Eye (tissue), 1 donor: ENCODE results near the gene UROC1.

Experiments used
- DNase-seq: peaks from one replicate; pipeline ENCODE4 v3.0.0-alpha.2; 2015

UROC1 gene

DNA sequence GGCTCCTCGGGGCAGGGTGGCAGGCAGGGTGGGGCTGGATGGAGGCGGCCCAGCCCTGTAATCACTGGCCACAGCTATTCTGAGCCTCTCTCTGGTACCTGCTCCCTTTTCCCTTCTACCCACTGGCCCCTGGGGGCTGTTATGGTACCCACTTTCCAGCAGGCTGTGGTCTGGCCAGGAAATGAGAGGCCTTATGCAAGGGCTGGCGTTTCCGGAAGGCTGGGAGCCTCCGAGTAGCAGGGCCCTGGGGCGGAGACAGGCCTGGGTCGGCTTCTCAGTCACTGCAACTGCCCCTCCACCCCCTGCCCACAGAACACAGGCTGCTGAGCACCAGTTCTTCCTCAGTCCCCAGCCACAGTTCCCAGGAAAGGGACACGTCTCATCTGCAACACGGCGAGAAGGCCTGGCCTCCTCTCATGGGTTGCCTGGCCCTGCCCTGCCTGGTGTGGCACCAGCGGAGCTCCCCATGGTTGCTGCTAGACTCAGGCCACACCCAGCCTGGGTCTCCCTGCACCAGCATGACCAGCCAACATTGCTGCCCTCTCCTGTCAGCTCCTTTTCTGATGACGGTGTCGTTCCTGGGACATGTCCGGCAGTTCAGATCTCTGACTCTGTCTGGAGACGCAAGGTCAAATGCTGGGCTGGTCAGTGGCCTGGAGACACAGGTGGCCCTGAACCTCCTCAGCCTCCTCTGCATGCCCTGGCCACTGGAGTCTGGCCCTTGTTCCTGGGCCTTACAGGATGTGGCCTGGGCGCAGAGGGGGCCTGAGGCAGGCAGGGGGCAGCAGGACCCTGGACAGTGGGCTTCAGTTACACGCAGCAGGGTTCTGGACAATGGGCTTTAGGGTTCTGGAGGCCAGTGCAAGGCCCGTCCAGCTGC lies 12.8 kb upstream of the UROC1 start:
- no peak for DNase-seq

DNA sequence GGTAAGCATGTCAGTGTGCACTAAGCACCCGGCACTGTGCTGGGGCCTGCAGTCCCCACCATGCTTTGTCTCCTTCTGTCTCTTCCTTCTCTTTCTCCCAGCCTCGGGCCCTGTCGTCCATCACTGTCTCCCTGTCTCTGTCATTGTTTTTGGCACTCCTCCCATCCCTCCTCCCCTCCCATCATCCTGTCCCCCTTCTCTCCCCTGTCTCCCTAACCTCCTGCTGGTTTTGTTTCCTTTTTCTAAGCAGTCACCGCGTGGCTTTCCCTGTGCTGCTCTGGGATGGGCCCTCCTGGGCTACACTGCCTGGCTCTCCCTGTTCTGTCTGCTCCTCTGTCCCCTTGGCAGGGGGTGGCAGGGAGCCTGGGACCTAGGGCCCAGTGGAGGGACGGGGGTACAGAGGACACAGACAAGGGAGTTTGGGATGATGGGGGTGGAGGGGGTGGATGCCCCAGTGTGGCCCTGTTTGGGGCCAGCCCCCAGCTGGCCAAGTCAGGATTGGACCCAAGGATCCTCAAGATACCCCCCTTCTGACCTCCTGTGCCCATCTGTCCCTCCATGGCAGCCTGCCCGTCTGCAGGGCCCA lies 12.1 kb upstream of the UROC1 start:
- DNase-seq, result no peak

DNA sequence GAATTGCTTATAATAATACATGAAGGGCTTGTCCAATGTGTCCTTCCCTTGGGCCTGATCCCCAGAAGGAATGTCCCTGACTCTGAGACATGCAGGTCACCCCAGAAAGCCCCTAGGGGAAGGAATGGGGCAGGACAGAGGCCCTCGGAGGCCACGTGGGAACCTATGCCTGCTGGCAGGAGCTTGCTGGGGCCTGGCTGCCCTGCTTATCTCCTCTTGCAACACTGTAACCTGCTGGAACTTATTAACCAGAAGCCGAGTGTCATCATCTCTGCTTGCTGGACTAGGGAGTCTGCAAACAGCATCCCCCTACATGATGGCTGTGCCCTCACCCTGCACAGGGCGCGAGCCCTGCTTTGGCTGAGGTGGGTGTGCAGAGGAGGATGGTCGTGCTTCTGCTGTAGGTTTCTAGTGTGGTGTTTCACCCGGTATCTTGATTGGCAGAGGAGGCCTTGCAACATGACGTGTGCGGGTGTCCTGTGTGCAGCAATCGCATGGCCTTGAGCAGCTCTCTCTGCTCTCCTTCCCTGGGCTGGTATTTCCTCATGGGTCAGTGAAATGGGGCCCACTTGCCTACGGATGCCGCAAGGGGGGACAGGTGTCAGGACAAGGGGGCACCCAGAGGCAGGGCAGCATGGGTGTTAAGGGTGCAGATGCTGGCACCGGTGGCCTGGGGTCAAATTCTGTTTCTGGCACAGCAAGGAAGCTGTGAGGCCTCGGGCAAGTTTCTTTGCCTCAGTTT lies 11.4 kb upstream of the UROC1 start:
- no peak for DNase-seq

DNA sequence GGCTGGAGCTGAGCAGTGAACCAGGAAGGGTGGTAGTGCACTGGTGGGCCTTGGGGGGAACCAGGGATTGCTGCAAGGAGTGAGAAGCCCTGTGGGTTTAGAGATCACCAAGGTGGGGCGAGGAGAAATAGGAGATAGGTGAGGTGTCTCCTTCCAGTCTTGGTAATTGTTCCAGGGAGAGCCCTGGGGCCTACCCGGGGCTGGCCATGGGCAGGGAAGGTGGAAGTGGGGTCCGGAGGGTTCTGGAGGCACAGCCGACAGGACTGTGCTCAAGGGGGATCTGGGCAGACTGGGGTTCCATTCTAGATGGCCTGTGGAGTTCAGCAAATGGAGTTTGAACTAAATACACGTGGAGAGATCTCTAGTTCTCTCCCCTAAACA lies 10.8 kb upstream of the UROC1 start:
- DNase-seq, result no peak

DNA sequence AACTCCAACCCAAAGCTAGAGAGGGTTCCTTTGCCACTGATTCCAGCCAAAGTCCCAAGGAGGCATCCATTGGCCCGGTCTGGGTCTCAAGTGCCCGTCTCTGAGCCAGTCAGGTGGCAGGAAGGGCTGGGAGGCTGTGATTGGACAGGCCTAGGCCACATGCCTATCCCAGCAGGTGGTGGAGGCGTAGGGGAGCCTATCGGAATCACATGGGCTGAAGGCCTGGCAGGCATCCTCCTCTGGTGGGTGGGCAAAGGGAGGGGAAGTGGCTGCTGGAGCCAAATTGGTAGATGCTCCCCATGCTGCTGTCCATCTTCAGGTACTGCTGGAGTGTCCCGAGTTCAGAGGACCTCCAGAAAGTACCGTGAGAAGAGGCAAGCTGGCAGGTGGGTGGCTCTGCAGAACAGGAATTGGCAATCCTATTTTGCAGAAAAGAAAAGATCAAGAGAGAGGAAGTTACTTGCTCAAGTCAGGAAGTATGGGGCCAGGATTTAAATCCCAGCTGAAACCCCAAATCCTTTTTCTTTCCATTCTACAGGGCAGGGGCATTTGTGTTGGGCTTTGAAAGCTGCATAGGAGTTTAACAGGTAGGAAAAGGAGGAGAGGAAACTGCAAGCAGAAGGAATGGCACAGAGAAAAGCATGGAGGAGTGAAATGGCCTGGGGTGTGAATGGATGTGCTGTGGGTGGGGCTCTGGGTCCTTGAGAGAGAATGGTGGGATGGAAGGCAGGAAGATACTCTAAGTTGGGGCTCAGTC lies 10.1 kb upstream of the UROC1 start:
- no peak for DNase-seq

DNA sequence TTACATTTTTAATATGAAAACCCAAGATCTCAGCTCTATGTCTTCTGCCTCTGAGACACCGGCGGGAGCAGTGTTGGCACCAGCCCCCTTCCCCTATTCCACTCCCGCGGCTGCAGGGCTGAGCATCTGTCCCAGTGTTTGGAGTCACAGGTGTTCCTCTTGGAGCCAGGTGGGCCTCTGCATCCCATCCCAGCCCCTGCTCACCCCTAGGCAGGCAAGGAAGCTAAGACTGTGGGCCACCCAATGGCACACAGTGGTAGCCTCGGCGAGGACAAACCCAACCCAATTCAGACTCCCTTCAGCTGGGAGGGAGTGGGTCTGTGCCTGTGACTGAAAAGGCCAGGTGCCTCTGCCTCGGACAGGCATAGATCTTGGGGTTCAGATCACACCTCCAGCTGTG lies 9.4 kb upstream of the UROC1 start:
- no peak for DNase-seq

DNA sequence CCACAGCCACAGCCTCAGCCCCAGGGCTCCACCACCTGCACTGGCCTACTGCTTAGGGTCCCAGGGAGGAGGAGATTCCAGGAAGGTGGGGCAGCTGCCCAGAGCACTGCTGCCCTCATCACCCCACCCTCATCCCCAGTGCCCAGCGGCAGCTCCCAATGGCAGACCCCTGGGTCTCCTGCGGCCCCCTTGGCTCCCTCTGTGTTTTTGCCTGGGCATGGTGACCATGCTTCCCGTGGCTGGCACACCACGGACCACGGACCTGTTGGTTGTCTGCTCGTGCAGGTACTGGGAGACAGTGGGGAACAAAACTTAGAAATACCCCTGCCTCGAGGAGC lies 9.1 kb upstream of the UROC1 start:
- no peak for DNase-seq

DNA sequence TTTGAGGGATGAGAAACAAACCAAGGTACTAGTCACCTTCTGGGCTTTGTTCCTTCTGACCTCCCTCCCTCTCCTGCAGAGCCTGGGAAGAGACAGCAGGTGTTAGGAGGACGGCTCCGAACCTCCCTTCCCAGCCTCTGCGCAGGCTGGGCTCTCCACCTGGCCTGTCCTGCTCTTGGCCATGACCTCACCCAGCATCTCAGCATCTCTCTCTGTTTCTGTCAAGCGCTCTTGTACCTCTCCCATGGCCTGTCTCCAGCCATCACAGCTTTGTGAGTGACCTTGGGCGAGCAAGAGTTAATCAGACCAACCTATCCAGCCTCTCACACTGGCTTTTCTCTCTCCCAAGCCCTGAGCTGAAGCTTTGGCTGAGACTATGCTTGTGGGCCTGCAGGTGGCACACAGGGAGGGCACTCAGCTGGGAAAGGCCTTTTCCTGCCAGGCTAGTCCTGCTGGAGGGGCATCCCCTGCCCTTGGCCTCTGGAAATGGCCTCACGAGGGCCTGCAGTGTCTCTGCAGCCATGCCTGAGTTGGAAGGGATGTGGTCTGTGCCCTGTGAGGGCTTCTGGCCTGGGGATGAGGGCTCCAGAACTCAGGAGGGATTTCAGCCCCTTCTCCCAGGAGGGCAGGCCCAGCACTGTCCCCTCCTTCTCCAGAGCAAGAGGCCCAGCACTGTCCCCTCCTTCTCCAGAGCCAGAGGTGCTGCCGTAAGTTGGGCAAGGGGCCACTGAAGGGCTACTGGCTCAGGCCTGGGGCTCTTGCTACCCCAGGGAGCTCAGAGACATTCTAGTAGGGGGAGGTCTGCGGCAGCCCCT lies 8.5 kb upstream of the UROC1 start:
- DNase-seq, result no peak

DNA sequence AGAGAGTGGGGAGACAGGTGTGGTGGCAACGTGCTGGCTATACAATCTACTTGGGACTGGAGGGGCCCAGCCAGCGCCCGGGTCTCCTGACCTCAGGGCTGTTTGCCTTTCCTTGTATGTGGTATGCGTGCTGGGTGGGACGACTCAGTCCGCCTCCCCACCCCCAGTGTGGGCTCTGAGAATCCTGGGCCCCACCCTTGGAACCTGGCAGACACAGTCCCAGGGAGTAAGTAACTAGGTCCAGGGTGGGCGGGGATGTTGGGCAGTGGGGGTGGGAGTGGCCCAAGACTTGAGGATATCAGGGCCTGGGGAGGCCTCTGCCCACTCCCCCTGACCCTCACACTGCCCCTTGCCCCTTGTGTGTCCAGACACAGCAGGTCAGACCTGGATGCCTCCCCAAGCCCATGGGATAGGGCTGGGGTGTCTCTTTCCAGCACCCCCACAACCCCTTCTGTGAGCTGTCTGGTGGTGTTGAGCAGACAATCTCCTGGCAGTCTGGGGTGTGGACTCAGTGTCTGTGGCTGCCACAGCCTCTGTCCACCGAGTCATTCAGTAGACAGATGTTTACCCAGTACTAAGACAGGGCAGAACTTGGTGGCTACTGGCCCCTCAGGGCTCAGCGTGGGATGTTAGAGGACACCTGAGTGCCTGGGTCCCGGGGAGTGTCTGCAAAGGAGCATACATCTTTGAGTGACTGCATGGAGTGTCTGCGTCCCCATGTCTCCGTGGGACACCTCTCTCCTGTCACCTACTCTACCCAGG lies 7.7 kb upstream of the UROC1 start:
- DNase-seq, result no peak

DNA sequence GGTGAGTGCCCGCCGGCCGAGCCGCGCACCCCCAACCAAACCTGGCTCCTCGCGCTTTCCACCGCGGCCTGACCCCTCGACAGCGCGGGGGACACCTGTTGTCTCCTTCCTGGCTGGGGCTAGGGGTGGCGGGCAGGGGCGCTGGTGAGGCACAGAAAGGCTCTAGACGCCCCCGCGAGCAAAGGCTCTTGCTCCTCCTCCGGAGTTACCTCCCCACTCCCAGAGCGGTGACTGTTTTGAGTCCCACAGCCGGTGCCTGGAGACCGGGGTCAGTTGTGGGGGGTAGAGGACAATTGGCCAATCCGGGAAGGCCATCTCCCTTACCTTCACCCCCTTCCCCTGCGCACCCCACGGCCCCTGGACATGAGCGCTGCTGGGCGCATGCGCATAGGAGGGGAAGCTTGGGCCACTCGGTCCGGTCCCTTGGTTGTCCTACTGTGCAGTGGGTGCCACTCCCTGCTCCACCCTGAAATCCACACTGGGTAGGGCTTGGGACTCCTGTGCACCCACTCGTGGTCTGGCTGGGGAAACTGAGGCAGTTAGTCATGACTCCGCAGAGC lies 6.9 kb upstream of the UROC1 start:
- no peak for DNase-seq

DNA sequence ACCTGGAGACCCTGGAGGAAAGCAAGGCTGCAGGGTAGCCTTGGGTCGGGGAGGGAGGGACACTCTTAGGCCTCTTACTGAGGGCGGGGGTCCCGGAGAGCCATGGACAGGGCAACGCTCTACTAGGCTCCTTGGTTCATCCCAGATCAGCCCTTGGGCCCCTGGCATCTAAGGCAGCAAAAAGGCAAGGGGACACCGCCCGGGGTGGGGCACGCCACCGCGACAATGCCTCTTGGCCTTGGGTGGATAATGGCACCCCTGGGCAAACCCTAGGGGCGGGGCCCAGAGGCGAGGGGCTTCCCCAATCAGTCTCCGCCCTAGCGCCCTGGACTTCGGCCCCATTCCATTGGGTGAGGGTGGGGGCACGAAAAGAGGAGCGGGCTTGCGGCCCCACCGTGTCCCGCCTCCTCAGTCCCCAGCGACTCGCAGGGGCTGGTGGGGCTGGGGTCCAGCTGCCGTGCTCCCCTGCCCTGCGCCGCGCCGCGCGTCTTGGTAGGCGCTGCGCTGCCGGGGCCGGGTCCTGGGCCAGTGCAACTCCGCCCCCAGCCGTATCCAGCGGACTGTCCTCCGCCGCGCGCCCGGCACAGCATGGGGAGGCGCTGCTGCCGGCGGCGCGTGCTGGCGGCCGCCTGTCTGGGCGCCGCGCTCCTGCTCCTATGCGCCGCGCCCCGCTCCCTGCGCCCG lies 6.3 kb upstream of the UROC1 start, which contains the start of gene CHST13:
Gene CHST13, plus strand, starts transcription at position 411 of the 684 bp plus-strand sequence. Its CDS starts 178 bp downstream, at position 589.
- DNase-seq, result peak; percentile 77

DNA sequence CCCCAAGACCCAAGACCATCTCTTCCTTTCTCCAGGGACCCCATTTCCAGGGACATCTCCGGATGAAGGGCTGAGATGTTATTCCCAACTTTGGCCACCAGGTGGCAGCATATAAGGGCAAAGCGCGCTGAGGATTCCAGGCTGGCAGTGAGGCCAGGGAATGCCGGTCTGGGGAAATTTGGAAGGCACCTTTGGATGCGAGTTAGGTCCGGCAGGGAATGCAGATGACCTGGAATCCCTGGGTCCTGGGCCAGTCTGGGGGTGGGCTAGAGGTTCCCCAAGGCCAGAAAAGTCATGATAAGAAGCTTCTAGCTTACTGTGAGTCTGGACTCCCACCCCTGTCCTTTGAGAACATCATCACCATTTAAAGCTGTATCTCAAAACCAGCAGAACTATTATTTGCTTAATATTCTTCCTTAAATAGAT lies 4.8 kb upstream of the UROC1 start:
- DNase-seq, result peak; percentile 89

DNA sequence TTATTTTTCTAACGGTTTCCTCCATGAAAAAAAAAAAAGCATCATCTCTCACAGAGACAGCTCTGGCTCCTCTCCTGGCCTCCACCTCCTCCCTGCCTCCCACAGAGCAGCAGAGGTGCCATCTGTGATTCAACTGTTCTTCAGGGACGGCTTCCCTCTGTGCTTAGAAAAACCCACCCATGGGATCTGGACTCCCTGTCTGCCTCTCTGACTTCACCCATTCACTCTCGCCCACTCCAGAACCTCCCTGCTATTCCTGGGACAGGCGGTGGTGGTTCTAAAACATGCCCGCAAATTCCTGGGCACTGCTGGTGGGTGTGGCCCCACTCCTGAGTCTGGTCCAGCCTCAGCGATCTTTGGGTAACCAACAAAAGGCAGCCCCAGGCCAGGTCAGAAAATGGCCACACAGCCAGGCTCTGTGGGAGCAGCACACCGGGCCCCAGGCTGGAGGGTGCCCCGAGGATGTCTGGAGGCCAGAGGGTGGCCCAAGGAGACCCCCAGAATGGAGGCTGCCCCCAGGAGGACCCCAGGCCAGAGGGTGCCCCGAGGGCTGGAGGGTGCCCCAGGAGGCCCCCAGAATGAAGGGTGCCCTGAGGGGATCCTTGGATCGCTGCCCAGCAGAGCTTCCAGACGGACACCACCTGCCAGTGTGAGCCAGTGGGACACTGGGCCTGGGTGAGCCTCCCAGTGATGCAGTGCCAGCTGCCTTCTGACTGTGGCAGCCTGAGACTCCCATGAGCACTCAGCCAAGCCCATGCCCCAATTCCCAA lies 3.7 kb upstream of the UROC1 start:
- DNase-seq, result no peak

DNA sequence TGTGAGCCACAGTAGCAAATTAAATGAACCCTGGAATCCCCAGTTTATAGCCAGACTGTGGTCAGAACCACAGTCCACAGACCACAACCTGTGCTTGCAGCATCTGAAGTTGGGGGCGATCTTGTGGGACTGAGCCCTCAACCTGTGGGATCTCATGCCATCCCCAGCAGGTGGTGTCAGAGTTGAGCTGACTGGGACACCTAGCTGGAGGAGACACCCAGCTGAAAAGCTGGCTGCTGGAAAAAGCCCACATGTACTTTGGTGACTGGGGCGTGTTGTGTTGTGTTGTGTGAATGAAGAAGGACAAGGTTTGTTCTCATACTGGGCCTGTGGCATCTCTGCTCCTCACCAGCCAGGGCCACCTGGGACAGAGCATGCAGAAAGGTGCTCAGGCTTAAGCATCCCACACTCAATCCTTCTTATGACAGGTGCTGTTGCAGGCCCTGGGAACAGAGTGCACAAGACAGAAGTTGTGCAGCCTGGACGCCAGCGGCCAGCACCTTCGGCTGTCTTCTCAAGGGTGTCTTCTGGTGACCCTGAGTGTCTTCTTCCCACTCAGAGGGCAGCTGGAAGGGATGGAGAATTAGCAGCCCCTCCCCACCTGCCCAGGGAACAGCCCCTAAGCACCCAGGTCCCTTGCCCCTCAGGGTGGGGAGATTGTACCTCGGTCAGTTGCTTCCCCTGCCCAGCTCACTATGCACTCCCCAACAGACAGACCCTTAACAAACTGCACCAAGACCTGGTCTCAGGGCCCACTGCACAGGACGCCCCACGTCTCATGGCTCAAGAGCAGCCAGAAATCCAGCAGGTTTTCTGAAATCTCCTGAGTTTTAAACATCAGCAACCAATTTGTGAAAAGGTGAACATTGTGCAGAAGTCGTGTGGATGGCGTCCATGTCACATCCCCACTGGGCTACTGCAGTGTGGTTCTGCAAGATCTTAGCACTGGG lies 2.2 kb upstream of the UROC1 start:
- no peak for DNase-seq

DNA sequence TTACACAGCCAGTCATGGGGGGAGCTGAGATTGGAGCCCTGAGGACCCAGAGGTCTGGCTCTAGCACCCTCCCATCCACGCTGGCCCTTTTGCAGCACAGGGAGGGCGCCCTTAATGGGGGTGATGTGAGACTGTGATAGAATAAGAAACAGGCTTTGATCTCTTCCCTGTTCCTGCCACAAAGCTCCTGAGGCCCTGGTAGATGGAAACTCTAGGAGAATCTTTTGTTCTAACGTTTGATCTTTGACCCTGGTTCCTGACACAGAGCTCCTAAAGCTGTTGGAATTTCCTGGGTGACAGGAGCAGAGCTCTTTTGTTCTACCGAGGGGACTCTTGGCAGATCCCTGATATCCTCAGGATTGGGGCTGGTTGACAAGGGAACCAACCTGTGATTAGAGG lies 1.2 kb upstream of the UROC1 start:
- DNase-seq, result no peak

DNA sequence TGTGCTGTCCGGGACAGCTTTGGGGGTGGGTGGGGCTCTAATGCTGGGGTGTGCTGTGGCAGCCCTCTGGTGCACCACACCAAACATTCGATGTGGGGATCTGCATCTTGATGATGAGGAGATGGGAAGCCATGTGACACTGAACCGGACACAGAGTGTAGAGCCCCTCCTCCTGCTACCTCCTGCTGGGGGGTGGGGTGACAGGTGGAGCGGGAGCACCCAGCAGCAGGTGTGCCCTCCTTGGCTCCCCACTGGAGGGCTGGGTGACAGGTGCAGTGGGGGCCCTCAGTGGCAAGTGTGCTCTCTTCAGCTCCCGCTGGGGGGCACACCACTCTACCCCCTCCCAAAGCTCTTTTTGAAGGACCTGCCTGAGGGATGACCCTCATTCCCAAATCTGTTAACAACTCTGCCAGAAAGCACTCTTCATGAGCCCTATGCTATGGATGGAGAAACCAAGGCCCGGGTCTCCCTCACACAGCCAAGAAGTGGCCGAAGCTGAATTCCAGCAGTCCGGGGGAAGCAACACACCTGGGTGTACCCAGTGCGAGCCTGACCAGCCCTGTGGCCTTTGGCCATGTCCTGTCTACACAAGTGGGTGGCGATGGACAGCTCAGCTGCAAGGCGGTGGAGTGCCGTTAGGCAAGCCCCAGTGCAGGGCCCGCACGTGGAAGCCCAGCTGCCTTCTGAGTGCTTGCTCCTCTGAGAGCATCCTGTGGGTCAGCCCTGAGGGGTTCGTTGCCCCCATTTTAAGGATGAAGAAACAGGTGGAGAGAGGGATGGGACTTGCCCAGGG lies 609 bp upstream of the UROC1 start:
- no peak for DNase-seq

DNA sequence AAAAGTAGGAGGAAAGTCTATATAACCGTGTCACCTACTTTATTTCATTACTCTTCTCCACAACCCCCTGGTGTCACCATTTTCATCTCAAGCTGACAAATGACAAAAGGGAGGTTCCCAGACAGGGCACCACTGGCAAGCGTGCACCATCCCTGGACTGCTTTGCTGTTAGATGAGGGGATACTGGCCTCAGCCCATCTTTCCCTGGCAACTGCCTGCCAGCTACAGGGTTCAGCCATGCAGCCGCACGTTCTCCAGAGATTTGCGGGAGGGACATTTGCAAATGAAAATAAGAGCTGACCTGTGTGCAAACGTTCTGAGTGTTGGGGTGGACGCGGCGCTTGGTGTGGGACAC lies 660 bp downstream of the UROC1 start:
- DNase-seq, result no peak
